KMS-11 (cell line): ENCODE results near the gene ZIC2.

Experiments
- H2AFZ ChIP-seq: fragments of 200-600 bp; sonication (generic); 2 replicates; pipeline ENCODE4 v1.6.1; 2016; ENCODE audit warnings: antibody characterized with exemption, mixed run types, low read depth
- H3K27ac ChIP-seq: fragments of 200-600 bp; sonication (generic); 2 replicates; pipeline ENCODE4 v1.6.1; 2016; ENCODE audit warnings: mild to moderate bottlenecking, mixed run types
- H3K27me3 ChIP-seq: fragments of 200-600 bp; sonication (generic); 2 replicates; pipeline ENCODE4 v1.6.1; 2017; ENCODE audit warnings: mild to moderate bottlenecking, low read depth, mixed run types, moderate library complexity; ENCODE audit not compliant: insufficient read depth
- H3K36me3 ChIP-seq: fragments of 200-600 bp; sonication (generic); 2 replicates; pipeline ENCODE4 v1.6.1; 2017; ENCODE audit warnings: mild to moderate bottlenecking, mixed run types; ENCODE audit not compliant: insufficient read depth
- H3K4me1 ChIP-seq: fragments of 200-600 bp; sonication (generic); 2 replicates; pipeline ENCODE4 v1.6.1; 2016; ENCODE audit warnings: mild to moderate bottlenecking, low read depth, mixed run types; ENCODE audit not compliant: poor library complexity, severe bottlenecking
- H3K4me2 ChIP-seq: fragments of 200-600 bp; sonication (generic); 2 replicates; pipeline ENCODE4 v1.7.0; 2016; ENCODE audit warnings: mild to moderate bottlenecking, mixed run types
- H3K4me3 ChIP-seq: fragments of 200-600 bp; sonication (generic); IDR thresholded peaks from 2 replicates; pipeline ENCODE4 v1.6.1; 2017; ENCODE audit warnings: low read depth, low read length, mixed read lengths; ENCODE audit not compliant: insufficient read depth
- H3K79me2 ChIP-seq: fragments of 200-600 bp; sonication (generic); 2 replicates; pipeline ENCODE4 v1.6.1; 2016; ENCODE audit warnings: low read depth, mixed run types; ENCODE audit not compliant: insufficient read depth
- H3K9ac ChIP-seq: fragments of 200-600 bp; sonication (generic); 2 replicates; pipeline ENCODE4 v1.6.1; 2016; ENCODE audit warnings: mild to moderate bottlenecking, mixed run types
- H4K20me1 ChIP-seq: fragments of 200-600 bp; sonication (generic); 2 replicates; pipeline ENCODE4 v1.6.1; 2016; ENCODE audit warnings: mild to moderate bottlenecking, mixed run types; ENCODE audit not compliant: insufficient read depth
- TF ChIP-seq, protein P1 (sequence below): fragments of 200-600 bp; sonication (generic); conservative IDR thresholded peaks from 2 replicates; pipeline ENCODE4 v1.6.1; 2017; ENCODE audit warnings: low read depth, mild to moderate bottlenecking, antibody characterized with exemption, low read length, moderate library complexity, mixed read lengths

ZIC2 gene

GRCh38 chr13:99995104-99995588 is 13.6 kb downstream of the ZIC2 start:
- TF ChIP-seq, protein P1, sequence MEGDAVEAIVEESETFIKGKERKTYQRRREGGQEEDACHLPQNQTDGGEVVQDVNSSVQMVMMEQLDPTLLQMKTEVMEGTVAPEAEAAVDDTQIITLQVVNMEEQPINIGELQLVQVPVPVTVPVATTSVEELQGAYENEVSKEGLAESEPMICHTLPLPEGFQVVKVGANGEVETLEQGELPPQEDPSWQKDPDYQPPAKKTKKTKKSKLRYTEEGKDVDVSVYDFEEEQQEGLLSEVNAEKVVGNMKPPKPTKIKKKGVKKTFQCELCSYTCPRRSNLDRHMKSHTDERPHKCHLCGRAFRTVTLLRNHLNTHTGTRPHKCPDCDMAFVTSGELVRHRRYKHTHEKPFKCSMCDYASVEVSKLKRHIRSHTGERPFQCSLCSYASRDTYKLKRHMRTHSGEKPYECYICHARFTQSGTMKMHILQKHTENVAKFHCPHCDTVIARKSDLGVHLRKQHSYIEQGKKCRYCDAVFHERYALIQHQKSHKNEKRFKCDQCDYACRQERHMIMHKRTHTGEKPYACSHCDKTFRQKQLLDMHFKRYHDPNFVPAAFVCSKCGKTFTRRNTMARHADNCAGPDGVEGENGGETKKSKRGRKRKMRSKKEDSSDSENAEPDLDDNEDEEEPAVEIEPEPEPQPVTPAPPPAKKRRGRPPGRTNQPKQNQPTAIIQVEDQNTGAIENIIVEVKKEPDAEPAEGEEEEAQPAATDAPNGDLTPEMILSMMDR = no peak
- Histone ChIP-seq H4K20me1 (no peaks in the 10 kb centered on the region), H3K4me1 (no peaks in the 10 kb centered on the region), H3K27ac (no peak overlapping the region), H3K9ac (no peak overlapping the region), H3K27me3 (no peaks in the 10 kb centered on the region), H3K4me2 (no peak overlapping the region), H3K36me3 (no peaks in the 10 kb centered on the region), H3K79me2 (no peaks in the 10 kb centered on the region), H2AFZ (no peak overlapping the region), H3K4me3 (no peak overlapping the region)

GRCh38 chr13:99995589-99996380 is 14.2 kb downstream of the ZIC2 start:
- Histone ChIP-seq H3K79me2 (no peaks in the 10 kb centered on the region), H3K4me2 (no peak overlapping the region), H3K27ac (no peak overlapping the region), H4K20me1 (no peaks in the 10 kb centered on the region), H3K36me3 (no peaks in the 10 kb centered on the region), H3K9ac (no peak overlapping the region), H3K27me3 (no peaks in the 10 kb centered on the region), H2AFZ (no peak overlapping the region), H3K4me3 (no peak overlapping the region), H3K4me1 (no peaks in the 10 kb centered on the region)
- TF ChIP-seq, protein P1 = no peak

DNA sequence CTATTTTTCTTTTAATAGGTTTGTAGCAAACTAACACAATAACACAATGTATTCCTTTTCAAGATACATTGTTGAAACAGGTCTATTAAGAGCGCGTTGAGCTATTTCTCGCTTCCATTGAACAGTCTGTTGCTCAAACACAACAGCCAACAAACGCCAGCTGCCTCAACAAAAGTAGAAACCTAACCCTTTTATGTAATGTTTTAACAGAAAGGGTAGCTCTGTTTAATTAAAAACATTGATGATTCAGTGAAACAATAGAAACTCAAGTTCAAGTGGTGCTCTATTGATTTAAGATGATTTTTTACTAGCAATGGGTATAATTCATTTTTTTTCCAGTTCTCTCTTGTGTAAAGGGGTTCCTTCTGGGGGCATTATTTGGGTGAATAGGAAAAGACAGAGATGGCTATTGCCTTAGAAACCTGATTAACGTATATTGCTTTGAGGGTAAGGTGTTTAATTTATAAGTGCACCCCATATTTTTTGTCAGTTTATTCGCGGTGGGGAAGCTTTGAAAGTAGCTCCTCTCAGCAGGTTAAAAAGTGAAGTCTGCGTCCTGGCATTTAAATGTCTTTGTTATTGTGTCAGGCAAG is 14.9 kb downstream of the ZIC2 start:
- Histone ChIP-seq H3K4me1 (no peaks in the 10 kb centered on the region), H3K9ac (no peak overlapping the region), H4K20me1 (no peaks in the 10 kb centered on the region), H3K27ac (no peak overlapping the region), H3K79me2 (no peaks in the 10 kb centered on the region), H2AFZ (no peak overlapping the region), H3K27me3 (no peaks in the 10 kb centered on the region), H3K36me3 (no peaks in the 10 kb centered on the region), H3K4me2 (no peak overlapping the region), H3K4me3 (no peak overlapping the region)
- TF ChIP-seq, protein P1 = no peak

GRCh38 chr13:99997702-99998214 is 16.2 kb downstream of the ZIC2 start:
- TF ChIP-seq, protein P1 = no peak
- Histone ChIP-seq H3K4me1 (no peaks in the 10 kb centered on the region), H3K4me2 (no peak overlapping the region), H4K20me1 (no peaks in the 10 kb centered on the region), H3K27ac (no peak overlapping the region), H3K4me3 (no peak overlapping the region), H2AFZ (no peak overlapping the region), H3K79me2 (no peaks in the 10 kb centered on the region), H3K27me3 (no peaks in the 10 kb centered on the region), H3K9ac (no peak overlapping the region), H3K36me3 (no peaks in the 10 kb centered on the region)
